SW 1271 (cell line): ENCODE measurements around the gene MAMDC2.
A peak's percentile ranks its signal among the peaks of the same experiment; 100 is the strongest.
"Not testable (repeated sequence)": the region's sequence is repeated elsewhere in the genome, so short reads cannot be mapped to it uniquely, and the experiment has no call there.

Experiments used
- DNase-seq, 2 experiments: peaks; one replicate each; lab custom pipeline; 2025; lab: John Stamatoyannopoulos, UW

Gene MAMDC2

DNA sequence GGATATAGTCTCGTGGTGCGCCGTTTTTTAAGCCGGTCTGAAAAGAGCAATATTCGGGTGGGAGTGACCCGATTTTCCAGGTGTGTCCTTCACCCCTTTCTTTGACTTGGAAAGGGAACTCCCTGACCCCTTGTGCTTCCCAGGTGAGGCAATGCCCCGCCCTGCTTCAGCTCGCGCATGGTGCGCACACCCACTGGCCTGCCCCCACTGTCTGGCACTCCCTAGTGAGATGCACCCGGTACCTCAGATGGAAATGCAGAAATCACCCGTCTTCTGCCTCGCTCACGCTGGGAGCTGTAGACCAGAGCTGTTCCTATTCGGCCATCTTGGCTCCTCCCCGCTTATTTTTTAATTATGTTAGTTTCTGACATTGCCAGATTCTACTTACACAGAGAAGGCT, 161.1 kb downstream of the MAMDC2 start:
- DNase-seq = not testable (repeated sequence)

DNA sequence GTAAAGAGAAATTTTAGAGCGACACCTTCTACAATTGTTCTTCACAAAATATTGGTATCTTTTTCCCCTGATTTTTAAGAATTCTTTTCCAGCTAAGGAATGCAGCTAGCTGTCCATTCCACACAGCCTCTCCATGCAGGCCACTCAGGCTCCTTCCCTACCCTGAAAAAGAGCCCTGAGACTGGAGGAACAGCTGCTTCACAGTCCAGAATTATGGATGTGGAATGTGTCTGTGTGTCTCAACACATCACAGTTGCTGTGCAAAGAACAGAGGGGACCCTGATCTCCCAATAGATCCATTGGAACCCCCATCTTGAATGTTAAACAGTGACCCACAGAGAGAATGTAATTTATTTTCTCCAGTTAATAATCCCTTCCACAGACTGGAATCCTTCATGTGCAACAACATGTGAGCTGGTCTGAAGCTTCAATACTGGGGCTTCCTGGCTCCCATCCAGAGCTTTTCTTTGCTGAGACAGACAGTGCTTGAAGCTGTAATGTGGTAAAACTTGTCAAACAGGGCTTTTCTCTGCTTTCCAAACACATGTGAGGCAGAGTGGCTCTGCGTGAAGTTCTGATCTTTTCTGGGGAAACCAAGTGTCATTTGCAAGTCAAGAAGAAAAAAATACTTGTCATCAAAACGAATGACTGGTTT, 161.8 kb downstream of the MAMDC2 start:
- DNase-seq = no peak

DNA sequence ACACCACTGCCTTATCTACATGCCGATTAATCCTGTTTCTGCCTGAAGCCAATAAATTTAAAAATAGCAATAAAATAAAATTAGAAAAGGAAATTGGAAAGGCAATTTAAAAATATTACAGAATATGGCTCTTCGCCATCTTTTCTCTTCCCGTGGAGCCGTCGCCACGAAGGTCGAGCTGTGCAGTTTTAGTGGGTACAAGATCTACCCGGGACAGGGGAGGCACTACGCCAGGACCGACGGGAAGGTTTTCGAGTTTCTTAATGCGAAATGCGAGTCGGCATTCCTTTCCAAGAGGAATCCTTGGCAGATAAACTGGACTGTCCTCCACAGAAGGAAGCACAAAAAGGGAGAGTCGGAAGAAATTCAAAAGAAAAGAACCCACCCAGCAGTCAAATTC, 173.4 kb downstream of the MAMDC2 start:
- DNase-seq = no peak

DNA sequence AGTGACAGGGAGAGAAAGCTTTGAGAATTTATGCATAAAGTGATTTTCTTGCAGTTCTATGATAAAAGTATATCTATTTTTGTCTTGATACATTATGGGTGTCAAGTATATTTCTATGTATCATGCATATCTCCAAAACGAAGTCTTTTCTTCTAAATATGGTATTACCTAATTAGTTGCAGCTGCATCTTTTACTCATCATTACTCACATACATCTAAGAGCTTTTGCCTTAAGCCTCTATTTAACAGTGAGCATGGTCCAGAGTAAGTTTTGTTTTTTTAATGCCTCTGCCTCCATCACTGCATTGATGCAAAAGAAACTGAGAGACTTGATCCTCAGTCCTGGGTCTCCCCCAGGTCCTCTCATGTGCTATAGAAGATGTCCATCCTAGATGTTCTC, 175.1 kb downstream of the MAMDC2 start:
- no peak for DNase-seq

DNA sequence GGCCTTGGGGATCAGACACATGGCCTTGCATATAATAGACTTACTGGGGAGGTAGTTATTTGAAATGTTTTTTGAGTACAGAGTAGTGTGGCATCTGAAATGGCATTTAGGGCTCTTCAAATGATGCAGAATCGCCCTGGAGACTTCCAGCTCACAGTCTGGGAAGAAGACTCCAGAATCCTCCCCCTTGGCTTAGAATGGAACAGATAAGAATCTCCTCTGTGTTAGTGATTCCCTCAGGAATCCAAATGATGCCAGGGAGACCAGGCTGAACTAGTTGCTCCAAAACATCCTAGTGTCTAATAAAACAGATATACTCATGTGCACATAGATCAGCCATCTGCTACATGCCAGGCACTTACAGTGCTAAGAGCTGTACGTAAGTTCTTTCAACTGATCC, 176.6 kb downstream of the MAMDC2 start:
- DNase-seq = no peak

DNA sequence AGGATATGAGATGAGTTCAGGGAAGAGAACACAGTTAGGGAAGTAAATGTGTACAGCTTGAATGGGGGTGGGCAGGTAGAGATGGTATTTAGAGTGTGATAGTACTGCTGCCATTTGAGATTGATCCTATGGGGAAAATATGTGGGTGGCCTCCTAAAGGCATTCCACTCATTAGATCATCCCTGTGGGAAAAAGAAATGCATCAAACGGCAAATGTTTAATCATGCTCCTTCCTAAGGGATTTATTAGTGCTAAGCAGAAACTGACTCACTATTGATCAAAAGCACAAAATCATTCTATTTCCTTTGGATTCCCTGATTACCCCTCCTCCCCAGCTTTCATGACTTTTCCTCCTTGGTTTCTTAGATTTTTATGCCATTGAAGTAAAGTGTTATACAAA, 178.7 kb downstream of the MAMDC2 start:
- DNase-seq = no peak

DNA sequence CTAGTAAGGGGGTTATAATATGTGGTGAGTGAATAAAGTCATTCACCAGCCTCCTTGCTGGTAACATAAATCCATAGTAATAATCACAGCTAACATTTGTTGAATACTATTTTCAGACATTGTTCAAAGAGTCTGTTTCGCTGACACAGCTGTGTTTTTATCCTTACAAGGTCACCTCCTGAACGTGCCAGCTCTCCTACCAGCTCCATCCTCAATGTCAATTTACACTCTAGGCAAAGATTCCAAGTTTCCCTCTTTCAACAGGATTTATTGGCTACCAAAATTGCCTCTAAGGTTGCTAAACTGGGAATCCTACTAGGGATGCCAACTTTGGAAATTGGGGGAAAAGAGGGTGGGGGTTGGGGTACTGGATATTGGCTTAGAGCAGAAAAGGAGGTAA, 184.5 kb downstream of the MAMDC2 start:
- DNase-seq = no peak

DNA sequence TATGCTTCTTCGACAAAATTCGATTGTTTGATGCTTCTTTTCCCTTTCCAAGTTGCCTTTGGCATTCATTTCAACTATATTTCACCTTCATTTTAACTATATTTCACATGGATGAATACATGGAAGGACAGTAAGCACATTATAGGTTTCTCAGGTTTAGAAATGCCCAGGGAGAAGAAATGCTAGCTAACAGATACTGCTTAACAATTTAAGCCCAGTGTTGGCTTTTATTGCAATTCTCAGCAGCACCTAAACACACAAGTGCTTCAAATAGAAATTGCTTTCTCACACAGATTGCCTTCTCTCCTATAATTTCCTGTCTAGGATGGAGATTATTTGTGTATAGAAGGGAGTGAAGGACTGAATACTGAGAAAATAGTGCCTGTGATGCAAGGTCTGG, 185.0 kb downstream of the MAMDC2 start:
- no peak for DNase-seq

DNA sequence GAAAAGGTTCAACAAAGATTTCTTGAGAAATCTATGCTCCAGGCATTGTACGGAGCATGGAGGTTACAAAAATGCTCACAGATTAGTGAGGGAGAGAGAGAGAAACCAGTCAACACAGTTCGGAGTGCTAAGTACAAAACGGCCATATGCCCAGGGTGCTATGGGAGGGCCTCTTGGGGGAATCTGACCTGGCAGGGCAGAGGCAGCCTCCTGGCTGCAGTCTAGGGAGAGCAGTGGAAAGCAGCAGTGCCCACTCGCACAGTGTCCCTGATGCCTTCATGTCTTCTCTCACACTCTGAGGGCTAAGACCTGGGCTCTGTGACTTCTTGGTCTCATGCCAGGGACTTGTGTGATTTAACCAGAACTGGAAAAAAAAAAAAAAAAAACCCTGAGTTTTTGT, 185.4 kb downstream of the MAMDC2 start:
- no peak for DNase-seq

DNA sequence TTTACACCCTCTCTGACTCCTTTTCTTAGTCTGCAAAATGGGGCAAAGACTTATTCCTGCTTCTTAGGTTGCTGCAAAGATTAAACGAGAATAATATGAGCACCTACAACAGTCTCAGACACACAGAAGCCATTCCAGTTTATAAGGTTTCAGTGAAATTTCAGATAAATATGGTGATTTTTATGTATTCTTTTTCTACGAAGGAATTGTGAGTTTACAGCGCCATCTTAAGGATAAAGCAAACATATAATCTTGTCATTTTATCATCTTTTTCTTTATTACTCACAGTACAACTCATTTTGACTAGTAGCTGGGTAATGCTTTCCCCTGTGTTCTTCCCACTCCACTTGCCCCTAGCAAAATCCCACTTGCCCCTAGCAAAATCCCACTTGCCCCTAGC, 185.9 kb downstream of the MAMDC2 start:
- peak in 1 of 2 experiments; percentile 38 for DNase-seq

DNA sequence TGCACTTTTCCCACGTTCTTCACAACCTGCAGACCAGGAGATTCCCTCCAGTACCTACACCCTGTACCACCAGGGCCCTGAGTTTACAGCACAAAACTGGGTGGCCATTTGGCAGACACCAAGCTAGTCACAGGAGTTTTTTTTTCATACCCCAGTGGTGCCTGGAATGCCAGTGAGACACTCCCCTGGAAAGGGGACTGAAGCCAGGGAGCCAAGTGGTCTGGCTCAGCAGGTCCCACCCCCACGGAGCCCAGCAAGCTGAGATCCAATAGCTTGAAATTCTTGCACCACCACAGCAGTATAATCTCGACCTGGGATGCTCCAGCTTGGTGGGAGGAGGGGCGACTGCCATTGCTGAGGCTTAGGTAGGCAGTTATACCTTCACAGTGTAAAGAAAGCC, 188.8 kb downstream of the MAMDC2 start:
- no peak for DNase-seq

DNA sequence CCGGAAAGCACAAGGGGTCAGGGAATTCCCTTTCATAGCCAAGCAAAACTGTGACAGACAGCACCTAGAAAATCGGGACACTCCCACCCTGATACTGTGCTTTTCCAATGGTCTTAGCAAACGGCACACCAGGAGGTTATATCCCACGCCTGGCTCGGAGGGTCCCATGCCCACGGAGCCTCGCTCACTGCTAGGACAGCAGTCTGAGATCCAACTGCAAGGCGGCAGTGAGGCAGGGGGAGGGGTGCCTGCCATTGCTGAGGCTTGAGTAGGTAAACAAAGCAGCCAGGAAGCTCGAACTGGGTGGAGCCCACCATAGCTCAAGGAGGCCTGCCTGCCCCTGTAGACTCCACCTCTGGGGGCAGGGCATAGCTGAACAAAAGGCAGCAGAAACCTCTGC, 190.6 kb downstream of the MAMDC2 start:
- DNase-seq = not testable (repeated sequence)

DNA sequence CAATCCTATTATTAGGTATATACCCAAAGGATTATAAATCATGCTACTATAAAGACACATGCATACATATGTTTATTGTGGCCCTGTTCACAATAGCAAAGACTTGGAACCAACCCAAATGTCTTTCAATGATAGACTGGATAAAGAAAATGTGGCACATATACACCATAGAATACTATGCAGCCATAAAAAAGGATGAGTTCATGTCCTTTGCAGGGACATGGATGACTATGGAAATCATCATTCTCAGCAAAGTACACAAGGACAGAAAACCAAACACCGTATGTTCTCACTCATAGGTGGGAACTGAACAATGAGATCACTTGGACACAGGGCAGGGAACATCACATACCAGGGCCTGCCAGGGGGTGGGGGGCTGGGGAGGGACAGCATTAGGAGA, 202.3 kb downstream of the MAMDC2 start:
- not testable (repeated sequence) for DNase-seq

DNA sequence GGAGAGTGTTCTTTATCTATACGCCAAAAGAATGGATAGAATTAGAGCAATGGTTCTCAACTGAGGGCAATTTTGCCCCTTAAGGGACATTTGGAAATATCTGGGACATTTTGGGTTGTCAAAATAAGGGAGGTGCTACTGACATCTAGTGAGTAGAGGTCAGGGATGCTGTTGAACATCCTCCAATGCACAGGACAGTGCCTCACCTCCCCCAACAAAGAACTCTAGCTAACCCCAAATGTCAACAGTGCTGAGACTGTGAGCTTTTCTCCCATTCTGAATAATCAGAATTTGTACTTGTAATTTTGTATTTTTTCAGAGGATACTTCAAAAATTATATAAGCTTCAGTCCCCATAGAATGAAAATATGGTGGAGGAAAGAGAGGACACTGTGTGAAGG, 206.6 kb downstream of the MAMDC2 start:
- DNase-seq = no peak

DNA sequence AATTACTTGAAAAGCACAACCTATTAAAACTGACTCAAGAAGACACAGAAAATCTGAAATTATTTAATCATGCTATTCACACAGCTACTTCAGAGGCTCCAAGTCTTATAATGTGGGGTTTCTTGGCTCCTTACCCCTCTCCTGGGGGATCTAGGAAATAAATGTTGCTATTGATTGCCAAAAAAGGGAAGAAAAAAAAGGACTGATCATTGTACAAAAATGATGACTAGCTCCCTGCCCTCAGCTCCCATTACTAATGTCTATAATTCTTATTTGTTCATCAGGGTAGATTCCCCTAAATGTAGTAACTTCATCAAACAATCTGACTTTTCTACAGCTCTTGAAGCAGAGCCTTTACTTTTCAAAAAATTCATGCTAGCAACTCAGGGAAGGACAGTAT, 211.8 kb downstream of the MAMDC2 start:
- no peak for DNase-seq

DNA sequence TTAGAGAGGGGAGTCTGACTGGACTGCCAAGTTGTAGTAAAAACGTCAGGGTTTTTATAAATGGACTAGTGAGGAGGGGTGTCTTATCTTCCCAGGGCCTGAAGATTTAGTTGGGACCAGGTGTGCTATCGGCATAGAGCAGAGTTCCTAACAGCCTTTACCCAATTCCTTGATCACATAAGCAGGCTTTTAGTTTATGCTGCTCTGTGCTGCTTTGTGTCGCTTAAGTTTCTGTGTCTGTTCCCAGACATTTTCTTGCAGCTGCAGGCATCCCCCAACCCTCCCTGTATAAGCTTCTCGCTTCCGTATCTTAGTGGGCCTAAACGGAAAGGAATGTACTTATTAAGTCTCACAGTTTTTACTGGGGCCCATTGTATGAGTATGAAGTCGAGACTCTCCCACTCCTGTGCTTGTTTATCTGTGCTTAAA, 212.5 kb downstream of the MAMDC2 start:
- no peak for DNase-seq

DNA sequence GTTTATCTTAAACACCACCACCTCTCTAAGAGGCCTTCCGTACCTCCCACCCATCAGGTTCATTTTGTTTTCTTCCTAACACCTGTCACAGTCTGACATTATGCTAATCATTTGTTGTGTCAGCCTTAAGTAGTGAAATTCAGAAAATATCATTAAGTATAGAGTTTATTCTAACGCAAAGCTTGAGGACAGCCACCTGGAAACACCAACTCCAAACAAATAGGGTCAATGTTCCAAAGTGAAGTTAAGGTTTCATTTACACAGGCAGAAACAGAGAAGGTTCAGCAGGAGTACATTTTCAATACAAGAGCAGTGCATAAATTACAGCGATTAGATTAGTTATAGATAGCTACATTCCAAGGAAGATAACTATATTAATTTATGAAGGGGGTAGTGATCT, 213.9 kb downstream of the MAMDC2 start:
- no peak for DNase-seq

DNA sequence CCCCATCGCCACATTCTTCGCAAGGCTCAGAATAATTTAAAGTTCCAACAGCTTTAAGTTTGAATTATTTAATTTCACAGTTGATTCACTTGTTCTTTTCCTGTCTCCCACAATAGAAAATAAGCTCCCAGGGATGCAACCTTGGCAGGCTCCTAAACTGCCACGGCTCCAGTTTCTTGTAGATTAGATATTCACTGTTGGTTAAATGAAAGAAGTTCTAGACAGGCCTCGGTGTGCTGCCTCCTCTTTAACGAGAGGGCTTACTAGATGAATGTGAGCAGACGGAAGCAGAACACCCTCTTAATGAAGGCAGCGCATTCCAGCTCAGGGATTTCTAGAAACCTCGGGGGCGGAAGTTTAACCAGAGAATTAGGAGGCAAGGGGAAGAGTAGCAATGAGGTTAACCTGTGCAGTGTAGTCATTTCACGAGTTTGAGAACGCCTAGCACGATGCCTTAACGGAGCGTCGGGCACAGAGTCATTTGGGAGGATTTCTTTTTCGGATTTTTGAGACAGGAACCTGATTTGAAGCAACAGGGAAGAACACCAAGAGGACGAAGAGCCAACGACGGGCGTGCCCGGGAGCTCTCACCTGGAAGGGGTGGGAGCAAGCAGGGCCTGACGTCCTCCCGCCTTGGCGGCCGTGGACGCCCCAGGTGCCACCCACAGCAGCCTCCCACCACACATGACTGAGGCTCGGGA, 214.5 kb downstream of the MAMDC2 start:
- no peak for DNase-seq

DNA sequence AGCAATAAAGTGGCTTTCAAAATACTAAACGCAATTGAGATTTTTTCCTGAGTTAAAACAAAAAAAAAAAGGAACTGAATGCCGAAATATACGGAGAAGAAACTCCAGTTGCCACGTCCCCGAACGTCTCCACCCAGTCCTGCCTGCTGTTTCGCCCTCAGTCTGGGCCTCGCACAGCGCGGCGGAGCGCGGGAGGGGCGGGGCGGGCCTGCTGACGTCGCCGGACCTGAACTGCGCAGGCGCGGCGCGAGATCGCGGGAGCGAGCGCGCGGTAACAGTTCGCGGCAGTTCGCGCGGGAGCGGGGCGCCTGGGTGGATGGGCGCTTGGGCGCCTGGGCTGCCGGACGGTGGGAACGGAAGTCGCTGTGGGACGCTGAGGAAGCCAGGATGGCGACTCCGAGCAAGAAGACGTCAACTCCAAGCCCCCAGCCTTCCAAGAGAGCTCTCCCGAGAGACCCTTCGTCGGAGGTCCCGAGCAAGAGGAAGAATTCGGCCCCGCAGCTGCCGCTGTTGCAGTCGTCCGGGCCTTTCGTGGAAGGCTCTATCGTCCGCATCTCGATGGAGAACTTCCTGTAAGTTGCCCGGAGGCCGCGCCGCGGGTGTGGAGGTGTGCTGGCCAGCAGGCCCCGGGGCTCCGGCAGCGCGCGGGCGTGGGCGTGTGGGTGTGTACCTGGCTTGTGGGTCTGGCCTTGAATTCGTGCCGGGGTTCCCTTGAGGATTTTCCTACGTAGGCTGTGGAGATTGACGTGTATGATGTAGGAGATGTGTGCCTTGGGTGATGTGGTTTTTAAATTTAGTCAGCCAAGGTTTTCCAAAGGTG, 215.3 kb downstream of the MAMDC2 start, which contains the start of gene SMC5:
SMC5 (plus strand) TSS at position 287 of the 820 bp plus-strand sequence; CDS start at position 388, 101 bp downstream.
- DNase-seq = peak; percentile 79 to 85

DNA sequence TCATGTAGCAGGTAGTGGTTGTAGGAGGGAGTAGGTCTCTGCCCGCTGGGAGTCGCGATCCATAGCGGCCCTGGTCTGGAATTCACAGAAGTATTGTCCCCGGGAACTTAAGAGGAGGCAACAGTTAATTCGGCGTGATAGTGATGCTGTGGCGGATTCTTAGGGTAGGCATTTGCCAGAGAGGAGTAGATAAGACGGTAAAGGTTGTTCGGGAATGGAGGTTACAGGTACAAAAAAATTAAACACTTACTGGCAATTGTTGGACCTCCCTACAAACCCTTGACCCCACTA, 215.8 kb downstream of the MAMDC2 start:
- no peak for DNase-seq

DNA sequence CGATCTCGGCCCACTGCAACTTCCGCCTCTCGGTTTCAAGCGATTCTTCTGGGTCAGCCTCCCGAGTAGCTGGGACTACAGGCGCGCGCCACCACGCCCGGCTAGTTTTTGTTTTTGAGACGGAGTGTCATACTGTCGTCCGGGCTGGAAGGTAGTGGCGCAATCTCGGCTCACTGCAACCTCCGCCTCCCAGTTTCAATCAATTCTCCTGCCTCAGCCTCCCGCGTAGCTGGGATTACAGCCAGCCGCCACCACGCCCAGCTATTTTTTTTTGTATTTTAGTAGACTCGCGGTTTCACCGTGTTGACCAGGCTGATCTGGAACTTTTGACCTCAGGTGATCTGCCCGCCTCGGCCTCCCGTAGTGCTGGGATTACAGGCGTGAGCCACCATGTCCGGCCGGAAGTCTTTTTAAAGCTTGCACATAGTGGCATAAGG, 216.4 kb downstream of the MAMDC2 start:
- DNase-seq = no peak

DNA sequence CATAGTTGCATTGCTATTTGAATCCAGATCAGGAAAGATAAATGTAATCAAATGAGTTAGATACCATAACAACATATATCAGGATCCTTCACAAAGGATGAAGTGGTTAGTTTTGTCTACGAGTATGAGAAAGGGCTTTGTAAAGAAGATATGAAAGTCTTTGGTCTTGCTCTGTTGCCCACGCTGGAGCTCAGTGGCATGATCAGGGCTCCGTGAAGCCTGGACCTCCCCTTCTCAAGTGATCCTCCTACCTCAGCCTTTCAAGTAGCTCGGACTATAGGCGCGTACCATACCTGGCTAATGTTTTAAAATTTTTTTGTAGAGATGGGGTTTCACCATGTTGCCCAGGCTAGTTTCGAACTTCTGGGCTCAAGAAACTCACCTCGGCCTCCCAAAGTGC, 217.0 kb downstream of the MAMDC2 start:
- no peak for DNase-seq
